Stimulated activated CD8-positive, alpha-beta memory T cell treated with anti-CD3 and anti-CD28 coated beads, Interleukin-15, amount 100 ng/mL, for 4 hours (primary cell): ENCODE results near the gene COG1.
"Not testable (repeated sequence)": the region's sequence is repeated elsewhere in the genome, so short reads cannot be mapped to it uniquely, and the experiment has no call there.

Source experiments
- DNase-seq, 2 donors: peaks; one replicate each; pipeline ENCODE4 v3.0.0-alpha.2; 2020; ENCODE audit warnings: low read depth in 2 of 2

Gene COG1

GRCh38 chr17:73192894-73193701 is at the start of gene COG1:
TSS of gene COG1 (plus strand) at chr17:73193055. CDS start at chr17:73193070, 15 bp downstream.
- DNase-seq, result peak; percentile 46 to 84

GRCh38 chr17:73144209-73144608 is 48.6 kb upstream of the COG1 start:
- DNase-seq, result not testable (repeated sequence)

- no peak for DNase-seq
Measured at GRCh38 chr17:73145641-73146040, 47.2 kb upstream of the COG1 start.

- not testable (repeated sequence) for DNase-seq
Measured at GRCh38 chr17:73147791-73148190, 45.1 kb upstream of the COG1 start.

GRCh38 chr17:73148540-73149334 is 44.1 kb upstream of the COG1 start:
- DNase-seq, result no peak

GRCh38 chr17:73150622-73151300 is 42.1 kb upstream of the COG1 start:
- DNase-seq, result not testable (repeated sequence)

- DNase-seq, result no peak
Measured at GRCh38 chr17:73151916-73152632, 40.8 kb upstream of the COG1 start.

GRCh38 chr17:73155410-73156165 is 37.3 kb upstream of the COG1 start:
- DNase-seq, result no peak

GRCh38 chr17:73156166-73156840 is 36.6 kb upstream of the COG1 start:
- DNase-seq, result no peak

GRCh38 chr17:73156887-73157520 is 35.9 kb upstream of the COG1 start:
- no peak for DNase-seq

- DNase-seq, result no peak
Measured at GRCh38 chr17:73157521-73157890, 35.3 kb upstream of the COG1 start.

GRCh38 chr17:73158133-73158532 is 34.7 kb upstream of the COG1 start:
- DNase-seq, result no peak

- no peak for DNase-seq
Measured at GRCh38 chr17:73160980-73161630, 31.8 kb upstream of the COG1 start.

- no peak for DNase-seq
Measured at GRCh38 chr17:73163043-73163442, 29.8 kb upstream of the COG1 start.

GRCh38 chr17:73165616-73166404 is 27.0 kb upstream of the COG1 start:
- no peak for DNase-seq

- no peak for DNase-seq
Measured at GRCh38 chr17:73166731-73167581, 25.9 kb upstream of the COG1 start.

GRCh38 chr17:73168667-73169066 is 24.2 kb upstream of the COG1 start:
- no peak for DNase-seq

- no peak for DNase-seq
Measured at GRCh38 chr17:73170324-73170723, 22.5 kb upstream of the COG1 start.
